ENCODE measurements around the gene CDK6. TPM values are rescaled to one million over a fixed set of nuclear protein-coding genes. Genes with fewer than 3 reads are reported as not detected.

CDK6 gene
- total and polyA plus RNA-seq, 2 experiments from 2014 or later, result 7.4 to 23.7 TPM

- Histone ChIP-seq H3K4me2 (no peak overlapping the region), H3K9me2 (ENCODE audit: insufficient read depth) (no peaks in the 10 kb centered on the region), H3F3A (replicated peaks; ENCODE audit: low read depth) (no peaks in the 10 kb centered on the region), H3K4me1 (ENCODE audit: insufficient read depth) (peaks cover 22% of the 10 kb centered on the region), H3K27me3 (ENCODE audit: insufficient read depth) (no peaks in the 10 kb centered on the region), H3K79me2 (replicated peaks; ENCODE audit: insufficient read depth) (peaks cover 70% of the 10 kb centered on the region), H2AFZ (no peak overlapping the region), H3K4me3 (no peak overlapping the region), H3K27ac (ENCODE audit: low read depth) (no peak overlapping the region), H3K36me3 (ENCODE audit: insufficient read depth) (no peaks in the 10 kb centered on the region), H4K20me1 (replicated peaks; ENCODE audit: insufficient read depth) (no peaks in the 10 kb centered on the region)
- DNase-seq (ENCODE audit: low spot score), result no peak
- Mint-ChIP-seq H3K9me3 (peaks cover 14% of the 10 kb centered on the region), H3K36me3 (ENCODE audit: low read depth) (peaks cover 28% of the 10 kb centered on the region), H3K4me1 (peaks cover 38% of the 10 kb centered on the region), H3K27me3 (ENCODE audit: insufficient read depth, low read depth, poor library complexity) (no peaks in the 10 kb centered on the region), H3K27ac (no peak overlapping the region), H3K4me3 (no peak overlapping the region)
- ATAC-seq, result no peak
- TF ChIP-seq CTCF (conservative IDR thresholded peaks at IDR 0.05; ENCODE audit: low read depth in 2 of 2), result no peak
- no peak for TF ChIP-seq CREB1 (CRISPR knock-in tag; IDR thresholded peaks at IDR 0.05; ENCODE audit: low read depth)
- TF ChIP-seq EZH2 (IDR thresholded peaks at IDR 0.05; ENCODE audit: low read depth, unreplicated experiment), result no peak
- no peak for TF ChIP-seq REST (IDR thresholded peaks at IDR 0.05; ENCODE audit: unreplicated experiment)
- no peak for TF ChIP-seq ETS1 (IDR thresholded peaks at IDR 0.05)
- TF ChIP-seq EZH2phosphoT487 (IDR thresholded peaks at IDR 0.05; ENCODE audit: unreplicated experiment), result no peak
- TF ChIP-seq JUNB (IDR thresholded peaks at IDR 0.05; ENCODE audit: unreplicated experiment), result no peak
- no peak for TF ChIP-seq ZNF331 (CRISPR knock-in tag; IDR thresholded peaks at IDR 0.05; ENCODE audit: low read depth)
- no peak for TF ChIP-seq STAT1 (IDR thresholded peaks at IDR 0.05; ENCODE audit: unreplicated experiment)
- no peak for TF ChIP-seq NANOG (IDR thresholded peaks at IDR 0.05; ENCODE audit: borderline replicate concordance)
- no peak for TF ChIP-seq ZNF114 (CRISPR knock-in tag; IDR thresholded peaks at IDR 0.05)
- no peak for TF ChIP-seq ZNF462 (CRISPR knock-in tag; IDR thresholded peaks at IDR 0.05)
- no peak for TF ChIP-seq POLR2AphosphoS5 (IDR thresholded peaks at IDR 0.05; ENCODE audit: low read depth)
These were observed 19.0 kb downstream of the CDK6 start for GRCh38 chr7:92817398-92817797.
